Stimulated activated CD4-positive, alpha-beta T cell treated with anti-CD3 and anti-CD28 coated beads, Interleukin-4, amount 100 ng/mL, for 48 hours (primary cell): ENCODE results near the gene LRRN4CL.

Experiments
- DNase-seq, 2 donors: peaks; one replicate each; pipeline ENCODE4 v3.0.0-alpha.2; 2020; ENCODE audit warnings: low read depth in 2 of 2

The LRRN4CL gene

GRCh38 chr11:62646825-62647608 is 42.3 kb downstream of the LRRN4CL start:
- DNase-seq, result no peak

DNA sequence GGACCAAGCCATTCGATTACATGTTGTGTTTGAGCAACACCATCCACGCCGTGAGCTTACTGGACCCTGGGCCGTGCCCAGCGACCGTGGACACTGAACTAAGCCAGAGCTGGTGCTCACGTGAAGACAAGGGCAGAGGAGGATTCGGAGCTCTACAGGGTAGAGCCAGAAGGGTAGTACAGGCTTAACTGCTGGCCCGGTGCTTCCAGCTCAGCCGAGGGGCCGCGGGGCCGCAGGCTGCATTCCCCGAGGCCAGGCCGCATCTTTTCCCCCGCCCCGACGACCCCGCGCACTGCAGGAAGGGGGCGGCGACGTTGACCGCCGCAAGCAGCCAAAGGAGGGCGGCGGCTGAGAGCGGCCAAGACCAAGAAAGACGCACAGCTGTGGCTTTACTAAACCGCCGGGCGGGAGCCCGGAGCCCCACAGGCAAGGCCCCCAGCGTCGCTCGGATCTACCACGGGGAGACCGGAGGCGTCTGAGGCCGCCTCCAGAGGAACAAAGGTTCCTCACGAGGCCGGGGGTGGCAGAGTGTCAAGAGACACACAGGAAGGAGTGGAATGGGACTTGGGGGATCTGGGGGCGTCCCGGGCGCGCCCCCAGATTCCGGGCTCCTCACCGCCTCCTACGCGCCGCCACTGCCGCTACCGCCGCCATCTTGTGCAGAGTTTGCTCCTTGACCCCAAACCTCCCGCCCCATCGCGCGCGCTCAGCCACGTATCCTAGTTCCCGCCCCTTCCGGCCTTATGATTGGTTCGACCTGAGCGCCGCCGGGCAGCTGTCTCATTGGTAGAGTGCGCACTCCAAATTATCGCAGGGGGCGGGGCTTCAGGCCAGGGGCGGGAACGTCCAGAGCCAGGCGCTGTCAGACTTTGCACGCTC is 43.1 kb downstream of the LRRN4CL start, which contains the start of gene GANAB:
TSS of gene GANAB (minus strand) at position 668 of the 879 bp plus-strand sequence. CDS start at position 654, 14 bp downstream.
- peak; percentile 99 to 100 for DNase-seq

- DNase-seq, result no peak
Measured at GRCh38 chr11:62645671-62645945, 43.7 kb downstream of the LRRN4CL start.

- no peak for DNase-seq
Measured at GRCh38 chr11:62644220-62644619, 45.1 kb downstream of the LRRN4CL start.
